GM13976 (cell line): ENCODE measurements around the gene GNAS.

ENCODE experiments used
- DNase-seq: peaks from one replicate; pipeline ENCODE4 v3.0.0; 2012; ENCODE audit warnings: low spot score
- CTCF ChIP-seq: IDR thresholded peaks from 2 replicates; pipeline ENCODE4 v1.5.1; 2012; ENCODE audit warnings: borderline replicate concordance, mild to moderate bottlenecking; ENCODE audit not compliant: insufficient read depth; ENCODE audit errors: extremely low read depth, missing control alignments, control extremely low read depth
- in situ Hi-C: fragments of 300-500 bp; cut with MboI; formaldehyde crosslinking; loops from one replicate; pipeline ENCODE4 v1.12.0; 2022; ENCODE audit warnings: low sequenced_read_pairs, mixed read lengths, inconsistent platforms; ENCODE audit not compliant: unreplicated experiment

Gene GNAS

DNA sequence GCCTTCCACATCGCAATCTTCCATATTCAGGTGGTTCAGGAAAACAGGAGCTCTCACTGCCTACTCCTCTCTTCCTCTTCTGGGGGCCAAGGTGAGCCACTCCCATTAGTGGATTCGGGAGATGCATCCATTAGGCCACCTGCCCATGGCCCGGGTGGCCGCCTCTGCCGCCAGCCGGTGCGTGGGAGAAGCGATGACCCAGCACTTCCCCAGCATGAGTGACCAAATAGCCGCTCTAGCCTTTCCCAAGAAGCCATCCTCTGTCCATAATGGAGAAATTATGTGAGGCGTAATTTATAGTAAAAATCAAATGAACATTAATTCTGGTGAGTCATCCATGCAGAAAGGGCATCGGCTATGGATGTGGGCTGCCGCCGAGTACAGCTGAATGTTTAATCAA is 41.2 kb upstream of the GNAS start:
- DNase-seq = no peak
- in situ Hi-C loops = no loop called here
- no peak for TF ChIP-seq CTCF

GRCh38 chr20:58813369-58813768 is 39.1 kb upstream of the GNAS start:
- TF ChIP-seq CTCF = no peak
- in situ Hi-C loops = no loop called here
- no peak for DNase-seq

GRCh38 chr20:58815448-58815847 is 37.1 kb upstream of the GNAS start:
- DNase-seq = no peak
- in situ Hi-C loops = no loop called here
- TF ChIP-seq CTCF = no peak

DNA sequence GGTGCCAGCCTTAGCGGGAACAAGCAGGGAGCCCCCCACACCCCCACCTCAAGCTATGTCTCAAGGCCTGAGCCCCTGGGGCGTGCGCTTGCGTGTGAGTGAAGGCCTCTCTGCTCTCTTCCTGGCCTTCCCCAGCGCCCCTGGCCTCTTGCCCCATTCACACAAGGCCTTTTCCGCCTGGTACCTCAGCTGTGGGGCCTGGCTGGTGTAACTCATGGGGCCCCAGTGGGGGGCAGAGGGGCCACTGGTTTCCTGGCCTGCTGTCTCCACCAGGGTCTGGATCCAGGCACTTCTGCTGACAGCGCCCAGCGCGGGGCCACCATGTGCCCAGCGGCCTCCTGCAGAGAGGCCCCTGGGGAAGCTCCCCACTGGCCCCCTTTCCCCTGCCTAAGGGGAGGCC is 36.5 kb upstream of the GNAS start:
- no peak for TF ChIP-seq CTCF
- DNase-seq = no peak
- in situ Hi-C loops = no loop called here

DNA sequence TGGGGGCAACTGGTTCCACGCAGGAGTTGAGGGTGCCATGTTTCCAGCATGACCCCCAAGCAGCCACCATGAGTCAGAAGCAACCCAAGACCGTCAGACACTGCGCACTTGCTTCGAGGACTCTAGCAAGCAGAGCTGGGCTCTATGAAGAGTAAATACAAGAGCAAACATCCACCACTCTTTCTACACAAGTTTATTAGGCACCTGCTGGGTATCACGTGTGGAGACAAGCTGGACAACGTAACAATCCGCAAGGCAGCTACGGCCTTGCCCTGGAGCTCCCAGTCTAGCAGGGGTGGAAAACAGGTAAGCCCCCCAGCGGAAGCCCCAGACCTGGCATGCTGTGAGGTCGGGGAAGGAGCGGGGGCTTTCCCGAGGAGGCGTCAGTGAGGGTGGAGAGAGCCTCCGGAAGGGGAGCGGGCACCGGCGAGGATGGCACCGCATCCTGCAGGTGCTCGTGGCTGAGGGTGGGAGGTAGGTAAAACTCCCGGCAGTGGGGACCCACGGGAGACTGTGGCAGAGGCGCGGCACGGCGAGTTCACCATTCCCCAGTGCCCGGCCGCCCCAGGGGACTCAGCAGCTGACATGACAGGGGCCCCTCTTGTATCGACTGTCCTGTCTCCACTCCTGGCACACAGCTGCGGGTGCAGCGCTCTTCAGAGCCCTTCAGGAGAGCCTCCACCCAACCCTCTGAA is 35.4 kb upstream of the GNAS start:
- TF ChIP-seq CTCF = no peak
- in situ Hi-C loops = no loop called here
- no peak for DNase-seq

DNA sequence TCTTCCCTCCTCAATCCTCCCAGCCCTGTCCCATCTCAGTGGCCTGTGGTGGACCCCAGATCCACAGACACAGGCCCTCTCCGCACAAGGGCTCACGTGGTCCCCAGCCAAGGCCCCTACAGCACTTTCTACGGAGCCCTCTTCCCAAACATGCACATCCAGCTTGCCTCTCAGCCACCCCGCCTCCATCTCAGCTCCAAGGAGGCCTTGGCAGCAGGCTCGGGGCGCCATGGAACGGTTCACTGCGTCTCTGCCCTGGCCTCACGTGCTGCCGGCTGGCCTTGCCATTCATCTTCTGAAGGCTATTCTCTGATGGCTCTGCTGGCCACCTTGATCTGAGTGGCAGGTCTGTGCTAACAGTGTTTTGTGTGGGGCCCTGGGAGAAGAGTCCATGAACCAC is 34.8 kb upstream of the GNAS start:
- no peak for DNase-seq
- in situ Hi-C loops = no loop called here
- TF ChIP-seq CTCF = no peak

GRCh38 chr20:58818586-58819285 is 33.8 kb upstream of the GNAS start:
- no peak for DNase-seq
- TF ChIP-seq CTCF = no peak
- in situ Hi-C loops = no loop called here
